ENCODE data around the gene TCFL5. TPM values are rescaled to one million over a fixed set of nuclear protein-coding genes. Genes with fewer than 3 reads are reported as not detected.

Gene TCFL5
- total RNA-seq, 2 experiments from 2014 or later, result 9.3 to 10.1 TPM

DNA sequence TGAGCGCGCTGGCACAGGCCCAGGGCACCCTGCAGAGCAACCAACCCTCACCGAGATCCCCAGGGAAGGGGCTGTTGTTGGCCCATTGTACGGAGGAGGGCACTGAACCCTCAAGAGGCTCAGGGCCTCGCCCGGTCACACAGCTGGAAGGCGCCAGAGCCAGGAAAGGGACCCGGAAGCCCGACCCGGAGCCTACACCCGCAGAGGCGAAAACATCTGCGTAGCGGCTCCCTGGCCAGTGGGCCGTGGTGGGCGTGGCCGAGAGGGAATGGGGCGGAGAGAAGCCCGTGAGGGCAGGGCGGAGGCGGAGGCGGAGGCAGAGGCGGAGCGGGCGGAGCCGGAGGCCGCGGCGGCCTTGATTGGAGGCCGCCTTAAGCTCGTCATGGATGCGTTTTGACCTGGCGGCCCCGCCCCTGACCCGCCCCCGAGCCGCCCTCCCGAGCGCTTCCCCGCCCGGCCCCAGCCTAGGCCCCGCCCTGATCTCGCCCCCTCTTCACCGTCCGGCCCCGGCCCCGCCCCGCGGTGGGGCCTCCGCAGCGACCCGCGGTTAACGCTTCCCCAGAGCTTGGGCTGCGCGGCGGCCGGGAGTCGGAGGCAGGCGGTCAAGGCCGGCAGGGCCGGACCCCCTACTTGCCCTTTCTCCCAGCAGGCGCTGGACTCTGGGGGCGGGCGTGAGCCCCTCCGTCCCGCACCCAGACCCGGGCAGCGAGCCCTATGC is 67.5 kb downstream of the TCFL5 start:
- peak; percentile 99 for DNase-seq
- Mint-ChIP-seq H3K9me3 (no peaks in the 10 kb centered on the region), H3K4me3 (peak overlapping the region; percentile 88), H3K27ac (peak overlapping the region; percentile 97), H3K27me3 (no peaks in the 10 kb centered on the region), H3K36me3 (peaks cover 5% of the 10 kb centered on the region), H3K4me1 (peaks cover 15% of the 10 kb centered on the region)
- peak; percentile 68 for ATAC-seq (ENCODE audit: low read depth)
- POLR2A ChIA-PET, result interaction anchor here (0.7 to 5.0 kb wide), 28 partner anchors 8 to 672 kb away, joined by 3 to 59 read pairs (median 5); partner anchors contain the start of genes ARFGAP1, CABLES2, LSM14B and OGFR

DNA sequence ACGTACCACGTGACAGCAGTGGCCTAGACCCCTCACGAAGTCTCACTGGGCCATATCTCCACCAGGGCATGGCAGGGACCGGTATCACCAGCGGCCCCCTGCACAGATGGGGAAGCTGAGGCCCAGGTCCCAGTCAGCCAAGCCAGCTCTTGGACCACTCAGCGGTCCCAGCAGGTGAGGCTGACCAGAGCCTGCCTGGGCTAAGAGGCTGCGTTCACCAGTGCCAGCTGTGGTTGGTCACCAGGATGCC is 67.9 kb downstream of the TCFL5 start:
- POLR2A ChIA-PET, result interaction anchor here (1.0 to 5.0 kb wide), 17 partner anchors 11 to 672 kb away, joined by 3 to 59 read pairs (median 7); partner anchors contain the start of genes LSM14B, OGFR, RPS21 and SLCO4A1
- Mint-ChIP-seq H3K9me3 (no peaks in the 10 kb centered on the region), H3K4me1 (peaks cover 15% of the 10 kb centered on the region)

DNA sequence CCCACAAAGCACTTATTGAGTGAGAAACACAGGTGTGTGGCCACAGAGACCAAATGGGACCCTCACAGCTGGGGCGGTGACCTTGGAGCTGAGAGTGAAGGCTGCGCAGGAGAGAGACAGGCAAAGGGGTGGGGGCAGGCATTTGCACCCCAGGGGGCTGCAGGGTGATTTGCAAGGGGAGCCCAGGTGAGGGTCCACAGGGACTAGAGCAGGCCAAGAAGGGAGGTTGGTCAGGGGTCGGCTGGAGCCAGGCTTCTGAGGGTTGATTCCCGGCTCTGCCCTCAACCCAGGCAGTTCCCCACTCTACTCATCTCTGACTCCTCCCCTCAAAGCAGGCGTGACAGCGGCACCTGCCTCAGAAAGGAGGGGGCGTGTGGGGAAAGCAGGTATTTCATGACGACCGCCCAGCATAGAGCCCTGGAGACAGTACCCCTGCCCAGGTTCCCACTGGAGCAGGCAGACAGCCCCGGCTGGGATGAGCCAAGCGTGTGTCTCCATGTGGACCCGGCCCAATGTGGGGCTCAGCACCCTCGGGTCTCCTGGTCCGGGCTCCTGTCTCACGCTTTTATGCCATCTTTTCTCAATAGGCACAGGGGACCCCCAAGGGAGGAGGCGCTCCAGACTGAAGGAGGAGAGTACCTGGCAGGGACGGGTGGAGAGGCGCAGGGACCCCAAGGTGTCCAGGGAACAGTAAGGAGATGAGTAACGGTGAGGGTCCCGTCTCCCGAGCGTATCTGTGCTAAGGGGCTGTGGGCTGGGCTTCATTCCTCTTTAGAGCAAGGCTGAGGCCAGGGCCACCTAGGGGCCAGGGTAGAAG is 68.5 kb downstream of the TCFL5 start:
- Mint-ChIP-seq H3K9me3 (no peaks in the 10 kb centered on the region), H3K4me3 (peak overlapping the region; percentile 73), H3K4me1 (peaks cover 15% of the 10 kb centered on the region), H3K36me3 (peaks cover 2% of the 10 kb centered on the region), H3K27me3 (no peaks in the 10 kb centered on the region), H3K27ac (peak overlapping the region; percentile 91)
- no peak for ATAC-seq (ENCODE audit: low read depth)
- no peak for DNase-seq
- POLR2A ChIA-PET, result interaction anchor here (1.1 to 3.6 kb wide), 12 partner anchors 11 to 406 kb away, joined by 3 to 59 read pairs (median 10); partner anchors contain the start of genes OGFR, RPS21 and SLCO4A1

More for the DNA sequence above, 67.9 kb downstream of the TCFL5 start:
- H3K36me3 Mint-ChIP-seq, result peaks cover 5% of the 10 kb centered on the region
- ATAC-seq (ENCODE audit: low read depth) (no peak), DNase-seq (no peak)
- peak overlapping the region; percentile 91 for H3K27ac Mint-ChIP-seq
- no peaks in the 10 kb centered on the region for H3K27me3 Mint-ChIP-seq
- peak overlapping the region; percentile 73 for H3K4me3 Mint-ChIP-seq

DNA sequence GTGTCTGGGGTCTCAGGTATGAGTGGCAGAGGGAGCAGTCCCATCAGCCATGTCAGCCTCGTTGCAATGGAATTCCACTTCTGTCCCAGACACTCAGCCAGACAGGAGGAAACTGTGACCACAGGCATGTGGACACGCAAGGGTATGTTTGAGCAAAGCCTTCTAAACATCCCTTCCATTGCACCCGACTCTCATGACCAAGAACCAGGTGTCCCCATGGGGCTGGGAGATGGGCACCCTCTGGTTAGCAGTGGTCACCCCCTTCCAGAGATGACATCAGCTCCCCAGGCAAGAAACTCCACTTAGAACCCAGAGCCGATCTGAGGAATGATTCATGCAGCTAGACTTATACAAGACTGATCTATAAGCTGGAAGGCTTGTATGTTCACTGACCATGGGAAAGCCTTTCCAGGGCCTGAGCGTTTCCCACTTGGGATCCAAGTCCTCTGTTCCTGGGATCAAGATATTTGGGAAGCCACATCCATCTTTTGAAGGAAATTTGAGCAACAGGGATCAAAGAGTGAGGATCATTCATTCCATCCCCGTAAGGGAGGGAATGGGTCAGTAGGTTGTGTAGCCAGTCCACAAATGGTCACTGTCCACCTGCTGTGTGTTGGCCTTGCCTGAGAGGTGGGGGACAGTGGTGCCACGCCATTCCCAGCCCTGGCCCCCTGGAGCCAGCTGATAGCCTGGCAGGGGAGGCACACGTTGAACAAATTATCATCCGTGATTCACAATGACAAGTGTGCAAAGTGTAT is 69.3 kb downstream of the TCFL5 start:
- H3K4me1 Mint-ChIP-seq, result peaks cover 16% of the 10 kb centered on the region
- DNase-seq (no peak), ATAC-seq (ENCODE audit: low read depth) (no peak)
- H3K27ac Mint-ChIP-seq, result peak overlapping the region; percentile 42
- no peak overlapping the region for H3K4me3 Mint-ChIP-seq
- POLR2A ChIA-PET, result interaction anchor here (1.1 to 1.2 kb wide), 2 partner anchors 150 to 292 kb away, joined by 4 read pairs; partner anchors contain the start of gene SLCO4A1
- H3K36me3 Mint-ChIP-seq, result no peaks in the 10 kb centered on the region
- peaks cover 2% of the 10 kb centered on the region for H3K27me3 Mint-ChIP-seq
- H3K9me3 Mint-ChIP-seq, result no peaks in the 10 kb centered on the region

DNA sequence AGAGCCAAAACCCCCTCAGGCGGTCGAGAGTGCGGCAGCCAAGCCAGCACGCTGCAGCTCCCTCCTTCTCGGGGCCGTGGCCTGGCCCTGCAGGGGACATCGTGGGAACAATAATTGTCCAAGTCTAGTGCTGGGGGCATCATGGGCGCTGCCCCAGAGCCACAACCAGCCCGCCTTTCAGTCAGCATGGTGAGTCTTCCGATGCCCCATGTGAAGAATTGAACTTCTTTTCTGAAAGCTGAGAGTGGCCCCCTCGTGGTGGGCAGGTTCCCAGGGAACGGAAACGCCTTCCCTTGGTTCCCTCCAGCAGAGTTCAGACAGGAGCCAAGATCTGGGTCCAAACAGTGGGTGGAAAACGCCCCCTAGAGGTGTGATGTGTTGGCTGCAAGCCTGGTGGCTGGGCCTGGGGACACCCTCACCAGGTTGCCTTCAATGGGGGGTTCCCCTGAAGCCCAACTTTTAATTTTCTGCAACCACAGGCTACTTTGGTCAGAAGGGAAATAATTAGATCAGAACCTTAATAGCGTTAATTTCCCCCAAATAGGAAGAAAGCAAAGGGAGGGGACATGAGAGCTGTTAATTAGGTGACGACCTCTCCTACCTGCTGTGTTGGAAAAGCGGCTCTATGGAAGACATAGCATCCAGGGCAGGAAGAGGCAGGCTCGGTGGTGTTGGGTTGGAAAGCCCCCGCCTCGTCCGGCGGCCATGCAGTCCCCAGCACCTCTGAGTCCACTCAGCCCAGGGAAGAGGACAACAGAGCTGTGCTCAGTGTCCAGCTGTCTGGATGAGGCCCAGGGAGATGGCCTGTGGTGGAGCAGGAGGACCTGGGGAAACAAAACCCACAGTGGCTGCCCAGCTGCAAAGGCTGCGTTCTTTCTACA is 70.1 kb downstream of the TCFL5 start:
- peak; percentile 76 for DNase-seq
- H3K27me3 Mint-ChIP-seq, result peaks cover 3% of the 10 kb centered on the region
- no peak overlapping the region for H3K4me3 Mint-ChIP-seq
- H3K36me3 Mint-ChIP-seq, result no peaks in the 10 kb centered on the region
- H3K27ac Mint-ChIP-seq, result peak overlapping the region; percentile 75
- peaks cover 18% of the 10 kb centered on the region for H3K4me1 Mint-ChIP-seq
- no peaks in the 10 kb centered on the region for H3K9me3 Mint-ChIP-seq
- POLR2A ChIA-PET, result interaction anchor here (1.1 to 1.2 kb wide), 2 partner anchors 149 to 292 kb away, joined by 4 read pairs; partner anchors contain the start of gene SLCO4A1
- peak; percentile 27 for ATAC-seq (ENCODE audit: low read depth)

Other genes starting within 250 kb of the TCFL5 start
- gene SLCO4A1, start 219.3 kb downstream of the TCFL5 start, total RNA-seq, result 10 to 100 TPM; 57.5 to 61.9 TPM
- gene NTSR1, start 153.0 kb downstream of the TCFL5 start, total RNA-seq, result under 1 TPM; 0.33 to 0.37 TPM
- gene MRGBP, start 65.3 kb downstream of the TCFL5 start, total RNA-seq, result 10 to 100 TPM; 17.9 to 18.9 TPM
- gene OGFR, start 57.0 kb downstream of the TCFL5 start, total RNA-seq, result 10 to 100 TPM; 80.8 to 81.1 TPM
- under 1 TPM; 0.42 to 0.82 TPM for gene COL9A3, start 44.8 kb downstream of the TCFL5 start, total RNA-seq
- 100 to 1,000 TPM; 100 to 104 TPM for gene DIDO1, start 64.7 kb upstream of the TCFL5 start, total RNA-seq
- 10 to 100 TPM; 42.1 to 43.0 TPM for gene GID8, start 76.3 kb upstream of the TCFL5 start, total RNA-seq
- gene SLC17A9, start 90.9 kb upstream of the TCFL5 start, total RNA-seq, result 10 to 100 TPM; 40.9 to 43.5 TPM
- gene BHLHE23, start 145.1 kb upstream of the TCFL5 start, total RNA-seq, result not detected